H1 (cell line): ENCODE results near the gene C14orf119. TPM values are rescaled to one million over a fixed set of nuclear protein-coding genes. Genes with fewer than 3 reads are reported as not detected.

ENCODE experiments used
- CTCF ChIA-PET: fragments of 300-600 bp; sonication (Branson Sonifier 250); formaldehyde crosslinking; loops from one replicate; lab custom pipeline; 2021; ENCODE audit not compliant: partially characterized antibody; lab: Charles Lee
- POLR2A ChIA-PET: fragments of 300-600 bp; sonication (Branson Sonifier 250); formaldehyde crosslinking; loops from one replicate; lab custom pipeline; 2021; ENCODE audit warnings: inconsistent platforms; ENCODE audit not compliant: partially characterized antibody; lab: Charles Lee
- DNase-seq, 2 experiments: peaks; one replicate each; pipeline versions ENCODE4 v3.0.0 to v3.0.0-alpha.2; 2010 to 2022; ENCODE audit warnings: low spot score in 2 of 2, low read depth in 1 of 2, mixed read lengths in 1 of 2
- FAIRE-seq: peaks from 2 replicates; lab custom pipeline; 2011; peaks lifted over from hg19 to GRCh38; lab: Jason Lieb, UNC
- H2AFZ ChIP-seq: 2 replicates; pipeline ENCODE4 v1.8.1; 2012; ENCODE audit warnings: low read length, inconsistent platforms
- H2AK5ac ChIP-seq: 2 replicates; pipeline ENCODE4 v1.6.1; 2013; ENCODE audit warnings: low read depth, low read length
- H2BK120ac ChIP-seq: replicated peaks from 2 replicates; pipeline ENCODE3; 2013; ENCODE audit warnings: low read depth, low read length, inconsistent platforms
- H2BK12ac ChIP-seq: 2 replicates; pipeline ENCODE4 v1.6.1; 2013; ENCODE audit warnings: low read depth, low read length
- H2BK15ac ChIP-seq: 2 replicates; pipeline ENCODE4 v1.6.1; 2013; ENCODE audit warnings: low read length
- H2BK20ac ChIP-seq: 2 replicates; pipeline ENCODE4 v1.6.1; 2013; ENCODE audit warnings: low read length
- H2BK5ac ChIP-seq: 2 replicates; pipeline ENCODE4 v1.6.1; 2013; ENCODE audit warnings: low read depth, low read length
- H3K14ac ChIP-seq: 2 replicates; pipeline ENCODE4 v1.6.1; 2013; ENCODE audit warnings: inconsistent platforms; ENCODE audit not compliant: insufficient read length
- H3K18ac ChIP-seq: 2 replicates; pipeline ENCODE4 v1.6.1; 2013; ENCODE audit warnings: low read length; ENCODE audit errors: extremely low read depth
- H3K23ac ChIP-seq: 2 replicates; pipeline ENCODE4 v1.6.1; 2013; ENCODE audit warnings: inconsistent platforms; ENCODE audit not compliant: insufficient read length
- H3K23me2 ChIP-seq: 2 replicates; pipeline ENCODE4 v1.6.1; 2013; ENCODE audit warnings: low read depth, low read length
- H3K27ac ChIP-seq: 2 replicates; pipeline ENCODE4 v1.6.1; 2011; ENCODE audit warnings: low read depth, low read length, inconsistent platforms
- H3K27me3 ChIP-seq, 4 experiments: replicated peaks in 1 of 4; 1 replicate in 1 of 4; 2 replicates in 3 of 4; pipeline versions ENCODE4 v1.6.1 to v1.8.1; 2011 to 2013; ENCODE audit warnings: low read length in 3 of 4, mild to moderate bottlenecking in 3 of 4, inconsistent platforms in 2 of 4, mixed read lengths in 2 of 4, moderate library complexity in 1 of 4; ENCODE audit not compliant: control insufficient read depth in 3 of 4, insufficient read depth in 3 of 4; ENCODE audit errors: extremely low read depth in 1 of 4
- H3K36me3 ChIP-seq, 4 experiments: 2 replicates each; pipeline versions ENCODE4 v1.6.1 to v1.8.1; 2011 to 2013; ENCODE audit warnings: mild to moderate bottlenecking in 4 of 4, low read length in 3 of 4, moderate library complexity in 2 of 4, control low read depth in 1 of 4, inconsistent platforms in 1 of 4; ENCODE audit not compliant: insufficient read depth in 4 of 4, control insufficient read depth in 2 of 4
- H3K4ac ChIP-seq: replicated peaks from 2 replicates; pipeline ENCODE3; 2013; ENCODE audit warnings: low read length, low read depth, mixed read lengths, inconsistent platforms; ENCODE audit not compliant: insufficient read length
- H3K4me1 ChIP-seq, 4 experiments: replicated peaks in 1 of 4; 1 replicate in 1 of 4; 2 replicates in 3 of 4; pipeline versions ENCODE4 v1.6.1 to v1.8.1; 2011 to 2013; ENCODE audit warnings: low read length in 3 of 4, inconsistent platforms in 2 of 4, mixed read lengths in 1 of 4; ENCODE audit not compliant: insufficient read depth in 4 of 4, control insufficient read depth in 3 of 4
- H3K4me2 ChIP-seq, 2 experiments: 2 replicates each; pipeline versions ENCODE4 v1.6.1 to v1.8.1; 2011 to 2013; ENCODE audit warnings: low read depth in 2 of 2, low read length in 2 of 2, control low read depth in 1 of 2, inconsistent platforms in 1 of 2, mild to moderate bottlenecking in 1 of 2; ENCODE audit not compliant: insufficient read depth in 1 of 2
- H3K4me3 ChIP-seq, 4 experiments: fragments of 200-600, 300-600 bp in 1 of 4; sonication (generic), shearing (Covaris generic), sonication (Bioruptor Twin) in 1 of 4; 2 replicates each; pipeline versions ENCODE4 v1.5.1 to v1.8.1; 2011 to 2016; ENCODE audit warnings: low read length in 4 of 4, low read depth in 3 of 4, control low read depth in 2 of 4, inconsistent platforms in 2 of 4, mild to moderate bottlenecking in 2 of 4, mixed read lengths in 1 of 4, moderate library complexity in 1 of 4; ENCODE audit not compliant: insufficient read depth in 2 of 4; ENCODE audit errors: extremely low read depth in 1 of 4
- H3K56ac ChIP-seq: replicated peaks from 2 replicates; pipeline ENCODE3; 2013; ENCODE audit warnings: low read depth, mild to moderate bottlenecking, mixed read lengths, low read length, inconsistent platforms; ENCODE audit not compliant: insufficient read length
- H3K79me1 ChIP-seq: 2 replicates; pipeline ENCODE4 v1.6.1; 2013; ENCODE audit warnings: low read depth, low read length, control low read depth
- H3K79me2 ChIP-seq, 2 experiments: 2 replicates each; pipeline versions ENCODE4 v1.6.1 to v1.8.1; 2012 to 2013; ENCODE audit warnings: low read length in 2 of 2, mild to moderate bottlenecking in 2 of 2, inconsistent platforms in 1 of 2; ENCODE audit not compliant: insufficient read depth in 2 of 2, control insufficient read depth in 1 of 2
- H3K9ac ChIP-seq, 4 experiments: replicated peaks in 1 of 4; 1 replicate in 1 of 4; 2 replicates in 3 of 4; pipeline versions ENCODE4 v1.6.1 to v1.8.1; 2011 to 2013; ENCODE audit warnings: low read depth in 3 of 4, low read length in 3 of 4, control low read depth in 2 of 4, mild to moderate bottlenecking in 2 of 4, moderate library complexity in 2 of 4, inconsistent platforms in 1 of 4; ENCODE audit errors: extremely low read depth in 1 of 4
- H3K9me3 ChIP-seq, 2 experiments: 2 replicates each; pipeline versions ENCODE4 v1.6.1 to v1.8.1; 2012 to 2013; ENCODE audit warnings: mild to moderate bottlenecking in 2 of 2, moderate library complexity in 2 of 2, control low read depth in 1 of 2, inconsistent platforms in 1 of 2, low read depth in 1 of 2, low read length in 1 of 2, mixed read lengths in 1 of 2; ENCODE audit not compliant: insufficient read depth in 2 of 2
- H4K20me1 ChIP-seq, 2 experiments: replicated peaks in 1 of 2; 2 replicates each; pipeline versions ENCODE3 to v1.8.1; 2011 to 2013; ENCODE audit warnings: inconsistent platforms in 2 of 2, low read length in 2 of 2, mild to moderate bottlenecking in 1 of 2; ENCODE audit not compliant: insufficient read depth in 2 of 2, control insufficient read depth in 1 of 2
- H4K5ac ChIP-seq: 2 replicates; pipeline ENCODE4 v1.6.1; 2013; ENCODE audit warnings: low read length, low read depth, mixed read lengths, inconsistent platforms; ENCODE audit not compliant: insufficient read length
- H4K8ac ChIP-seq: 2 replicates; pipeline ENCODE4 v1.8.0; 2013; ENCODE audit warnings: mild to moderate bottlenecking, moderate library complexity, low read length, inconsistent platforms; ENCODE audit not compliant: insufficient read depth; ENCODE audit errors: extremely low read depth
- H4K91ac ChIP-seq: replicated peaks from 2 replicates; pipeline ENCODE3; 2013; ENCODE audit warnings: low read length, mixed read lengths, inconsistent platforms; ENCODE audit not compliant: insufficient read length
- CHD1 ChIP-seq: IDR thresholded peaks from 2 replicates; pipeline ENCODE4 v1.6.1; 2012; ENCODE audit warnings: low read depth, low read length, improper control_type of control experiment
- CTCF ChIP-seq, 3 experiments: IDR thresholded peaks; 1 replicate in 2 of 3; 2 replicates in 1 of 3; pipeline versions ENCODE4 v1.5.1 to v1.6.1; 2011; ENCODE audit warnings: low read length in 3 of 3, mild to moderate bottlenecking in 3 of 3, inconsistent platforms in 2 of 3, low read depth in 1 of 3, moderate library complexity in 1 of 3; ENCODE audit not compliant: insufficient read depth in 1 of 3; ENCODE audit errors: control extremely low read depth in 1 of 3
- GABPA ChIP-seq: IDR thresholded peaks from 2 replicates; pipeline ENCODE4 v1.6.1; 2011; ENCODE audit warnings: mild to moderate bottlenecking, low read length, moderate library complexity, borderline replicate concordance; ENCODE audit not compliant: insufficient read depth
- JUN ChIP-seq: IDR thresholded peaks from 2 replicates; pipeline ENCODE4 v1.6.1; 2011; ENCODE audit warnings: low read depth, mild to moderate bottlenecking, improper control_type of control experiment, low read length
- KDM5A ChIP-seq: fragments of 200-600 bp; IDR thresholded peaks from 2 replicates; pipeline ENCODE4 v1.7.1; 2012; ENCODE audit warnings: mild to moderate bottlenecking, low read length, inconsistent platforms, mixed read lengths
- NRF1 ChIP-seq: IDR thresholded peaks from 2 replicates; pipeline ENCODE4 v1.6.1; 2011; ENCODE audit warnings: mild to moderate bottlenecking, low read depth, low read length, improper control_type of control experiment
- RAD21 ChIP-seq, 2 experiments: IDR thresholded peaks in 1 of 2; conservative IDR thresholded peaks in 1 of 2; 2 replicates each; pipeline ENCODE4 v1.6.1; 2011; ENCODE audit warnings: low read depth in 2 of 2, low read length in 2 of 2, improper control_type of control experiment in 1 of 2, inconsistent platforms in 1 of 2, mild to moderate bottlenecking in 1 of 2, moderate library complexity in 1 of 2
- SP4 ChIP-seq: IDR thresholded peaks from 2 replicates; pipeline ENCODE4 v1.6.1; 2012; ENCODE audit warnings: low read length, inconsistent platforms
- TAF1 ChIP-seq: IDR thresholded peaks from 2 replicates; pipeline ENCODE4 v1.6.1; 2011; ENCODE audit warnings: mild to moderate bottlenecking, low read depth, low read length
- USF2 ChIP-seq: IDR thresholded peaks from 2 replicates; pipeline ENCODE4 v1.6.1; 2011; ENCODE audit warnings: low read length, improper control_type of control experiment
- WGBS, 2 experiments: shearing (Covaris generic) in 1 of 2; methylation state at CpG; one replicate each; pipeline versions ENCODE4 v1.1.6 to v1.1.7; 2013 to 2015; ENCODE audit warnings: low lambda C conversion rate in 2 of 2, mixed read lengths in 2 of 2, inconsistent platforms in 1 of 2, low coverage in 1 of 2, missing lambda C conversion rate in 1 of 2; ENCODE audit not compliant: insufficient replicate concordance in 2 of 2, insufficient coverage in 1 of 2, insufficient read length in 1 of 2; ENCODE audit errors: extremely low coverage in 1 of 2, missing lambda C conversion rate in 1 of 2; 5-methylcytosine and 5-hydroxymethylcytosine counted together
- polyA plus RNA-seq, 7 experiments: library from polyadenylated mRNA; depleted of rRNA in 3 of 7; stranded (reverse) in 5 of 7; unstranded in 2 of 7; fragments of >200 nt in 5 of 7; fragments of 200-250 nt in 2 of 7; gene quantifications; 1 replicate in 5 of 7; 2 replicates in 1 of 7; 4 replicates in 1 of 7; pipeline versions ENCODE4 v1.2.1 to v1.2.3, GENCODE V29; 2011 to 2013; ENCODE audit warnings: missing spikeins in 2 of 7, mixed read lengths in 2 of 7
- total RNA-seq: library from RNA; stranded (reverse); fragmentation: NEBNext Ultra II Directional; extraction: Animal tissue kit (Norgen Biotek cat#: 25700); gene quantifications from 2 replicates; pipeline ENCODE4 v1.2.1, GENCODE V29; 2021

C14orf119 gene
- total and polyA plus RNA-seq, 2 of the 8 experiments (the other 6 are each of a cell fraction or from before 2014, with no cell fraction given): 78.1 to 94.0 TPM

- H3K23me2 ChIP-seq: peaks cover 3% of the 10 kb centered on the region; the same call in 1 of the 2 replicates
- H3K4me3 ChIP-seq: no peak overlapping the region
- FAIRE-seq (no peak), DNase-seq (no peak)
- no peak overlapping the region for H2BK20ac ChIP-seq
- H2AFZ ChIP-seq: no peak overlapping the region
- ChIA-PET CTCF (interaction anchor here (0.7 to 3.9 kb wide), 11 partner anchors 21 to 74 kb away, joined by 3 to 21 read pairs (median 3); no protein-coding TSS in a partner anchor), POLR2A (interaction anchor here (1.2 to 3.2 kb wide), 4 partner anchors 9 to 22 kb away, joined by 5 to 9 read pairs (median 6); no protein-coding TSS in a partner anchor)
- H3K23ac ChIP-seq: no peak overlapping the region
- no peak overlapping the region for H2BK15ac ChIP-seq
- no peak overlapping the region for H4K5ac ChIP-seq
- H3K27ac ChIP-seq: no peak overlapping the region
- no peak overlapping the region for H2BK5ac ChIP-seq
- no peak overlapping the region for H2AK5ac ChIP-seq
- no peaks in the 10 kb centered on the region for H3K4me1 ChIP-seq
- H3K79me1 ChIP-seq: no peaks in the 10 kb centered on the region; the same call in 1 of the 2 replicates
- peaks cover 10 to 51% (median 29%) of the 10 kb centered on the region in 4 experiments; a peak in 7 of 8 replicates for H3K36me3 ChIP-seq
- no peaks in the 10 kb centered on the region for H3K27me3 ChIP-seq
- H3K79me2 ChIP-seq: no peaks in the 10 kb centered on the region
- no peaks in the 10 kb centered on the region for H3K9me3 ChIP-seq
- H2BK120ac ChIP-seq: no peak overlapping the region
- WGBS, 2 experiments: 86% methylated on average over 4 of the region's 4 CpGs; no CpG with 5 or more reads in 1 of the 2 experiments
- H3K14ac ChIP-seq: no peak overlapping the region
- H3K9ac ChIP-seq: no peak overlapping the region
- peaks cover 2 to 6% of the 10 kb centered on the region in 2 experiments for H4K20me1 ChIP-seq
- H3K4me2 ChIP-seq: no peak overlapping the region
- H4K8ac ChIP-seq: no peak overlapping the region; the same call in 1 of the 2 replicates
- no peak overlapping the region for H3K18ac ChIP-seq
- no peak overlapping the region for H2BK12ac ChIP-seq
- H4K91ac ChIP-seq: no peak overlapping the region
- no peak overlapping the region for H3K4ac ChIP-seq
- no peak overlapping the region for H3K56ac ChIP-seq
- TF ChIP-seq CTCF (IDR thresholded peaks at IDR 0.05; ENCODE audit: control extremely low read depth in 1 of 3, insufficient read depth in 1 of 3, low read depth in 1 of 3, low read length in 3 of 3): no peak
- no peak for TF ChIP-seq JUN
- TF ChIP-seq RAD21 (IDR thresholded peaks at IDR 0.05 in 1 of 2, conservative IDR thresholded peaks at IDR 0.05 in 1 of 2; ENCODE audit: low read depth in 2 of 2, low read length in 2 of 2): no peak
- no peak for TF ChIP-seq CHD1
- no peak for TF ChIP-seq USF2
- no peak for TF ChIP-seq NRF1
- no peak for TF ChIP-seq GABPA
- TF ChIP-seq KDM5A: no peak
- no peak for TF ChIP-seq SP4
- TF ChIP-seq TAF1: no peak
Measured at GRCh38 chr14:23142826-23143225, 47.5 kb downstream of the C14orf119 start.
